ENCODE measurements around the gene WWTR1.

GRCh38 chr3:149620291-149621020, 37.4 kb downstream of the WWTR1 start:
- no peak for TF ChIP-seq CTCF (conservative IDR thresholded peaks at IDR 0.05; ENCODE audit: low read depth, low read length)
- no peak for TF ChIP-seq EZH2phosphoT487 (IDR thresholded peaks at IDR 0.05; ENCODE audit: borderline replicate concordance, low read length)

Measured in PC-3 (cell line).